MV-4-11 (cell line): ENCODE measurements around the gene MAGED2.
"Not testable (repeated sequence)": the region's sequence is repeated elsewhere in the genome, so short reads cannot be mapped to it uniquely, and the experiment has no call there.

Experiments
- DNase-seq: peaks from one replicate; lab custom pipeline; 2025; lab: John Stamatoyannopoulos, UW

MAGED2 gene

GRCh38 chrX:54819201-54819600 lies 11.7 kb downstream of the MAGED2 start:
- DNase-seq, result no peak

GRCh38 chrX:54820737-54821136 lies 13.2 kb downstream of the MAGED2 start:
- DNase-seq, result no peak

GRCh38 chrX:54821310-54821709 lies 13.8 kb downstream of the MAGED2 start:
- no peak for DNase-seq

- DNase-seq, result no peak
Measured at GRCh38 chrX:54824195-54824594, 16.6 kb downstream of the MAGED2 start.

GRCh38 chrX:54824722-54825121 lies 17.2 kb downstream of the MAGED2 start:
- no peak for DNase-seq

- DNase-seq, result no peak
Measured at GRCh38 chrX:54825716-54826438, 18.3 kb downstream of the MAGED2 start.

GRCh38 chrX:54826598-54826997 lies 19.1 kb downstream of the MAGED2 start:
- no peak for DNase-seq

- no peak for DNase-seq
Measured at GRCh38 chrX:54838583-54838982, 31.0 kb downstream of the MAGED2 start.

GRCh38 chrX:54841184-54841874 lies 33.8 kb downstream of the MAGED2 start:
- not testable (repeated sequence) for DNase-seq

GRCh38 chrX:54842607-54843006 lies 35.1 kb downstream of the MAGED2 start:
- DNase-seq, result no peak

GRCh38 chrX:54843050-54843449 lies 35.5 kb downstream of the MAGED2 start:
- no peak for DNase-seq

- DNase-seq, result not testable (repeated sequence)
Measured at GRCh38 chrX:54847700-54848099, 40.2 kb downstream of the MAGED2 start.

- no peak for DNase-seq
Measured at GRCh38 chrX:54865208-54865607, 57.7 kb downstream of the MAGED2 start.
